IMR-90 (cell line): ENCODE data around the gene PARP1. TPM values are rescaled to one million over a fixed set of nuclear protein-coding genes. Genes with fewer than 3 reads are reported as not detected.

Experiments
- ATAC-seq: fragments of 200-7000 bp; cut with Tn5 transposase; 2 replicates; pipeline ENCODE4 v1.9.1; 2020; ENCODE audit warnings: low read depth, mild to moderate bottlenecking, moderate library complexity
- BruUV-seq: library from RNA; stranded (reverse); fragments of 400-500 nt; replicated peaks from 2 replicates; lab custom pipeline; 2021; lab: Mats Ljungman, UMichigan
- CTCF ChIA-PET: fragments of 300-600 bp; formaldehyde crosslinking; extraction: SDS; loops from one replicate; lab custom pipeline; 2021; ENCODE audit warnings: antibody characterized with exemption; lab: Yijun Ruan, JAX
- POLR2A ChIA-PET: fragments of 300-600 bp; sonication (Branson Sonifier 250); formaldehyde crosslinking; loops from one replicate; lab custom pipeline; 2022; ENCODE audit warnings: antibody characterized with exemption; ENCODE audit not compliant: unreplicated experiment; lab: Charles Lee
- DNase-seq: peaks from one replicate; pipeline ENCODE4 v3.0.0; 2013
- H2AFZ ChIP-seq: replicated peaks from 2 replicates; pipeline ENCODE3; 2013; ENCODE audit warnings: low read length, mild to moderate bottlenecking; ENCODE audit not compliant: poor library complexity
- H2AK5ac ChIP-seq: 2 replicates; pipeline ENCODE4 v1.6.1; 2013; ENCODE audit warnings: low read depth, low read length, inconsistent platforms
- H2AK9ac ChIP-seq: replicated peaks from 2 replicates; pipeline ENCODE3; 2013; ENCODE audit warnings: mild to moderate bottlenecking, low read depth, low read length, moderate library complexity; ENCODE audit not compliant: poor library complexity
- H2BK120ac ChIP-seq: 2 replicates; pipeline ENCODE4 v1.6.1; 2013; ENCODE audit warnings: low read depth, low read length, inconsistent platforms
- H2BK15ac ChIP-seq: 3 replicates; pipeline ENCODE4 v1.6.1; 2013; ENCODE audit warnings: low read depth, low read length, inconsistent platforms
- H2BK20ac ChIP-seq: 2 replicates; pipeline ENCODE4 v1.6.1; 2013; ENCODE audit warnings: low read depth, mild to moderate bottlenecking, inconsistent platforms, low read length, moderate library complexity
- H2BK5ac ChIP-seq: 2 replicates; pipeline ENCODE4 v1.6.1; 2013; ENCODE audit warnings: mild to moderate bottlenecking, low read depth, low read length, inconsistent platforms; ENCODE audit not compliant: poor library complexity, severe bottlenecking
- H3K14ac ChIP-seq: replicated peaks from 2 replicates; pipeline ENCODE4 v1.6.1; 2013; ENCODE audit warnings: low read depth, low read length, inconsistent platforms
- H3K18ac ChIP-seq: 2 replicates; pipeline ENCODE4 v1.6.1; 2013; ENCODE audit warnings: low read depth, low read length, control low read depth
- H3K23ac ChIP-seq: 2 replicates; pipeline ENCODE4 v1.6.1; 2013; ENCODE audit warnings: low read depth, low read length, inconsistent platforms
- H3K27ac ChIP-seq: 2 replicates; pipeline ENCODE4 v1.5.1; 2013; ENCODE audit warnings: mild to moderate bottlenecking, control low read depth, low read length; ENCODE audit not compliant: insufficient read depth
- H3K27me3 ChIP-seq: 2 replicates; pipeline ENCODE4 v1.6.1; 2013; ENCODE audit warnings: low read length; ENCODE audit not compliant: control insufficient read depth, insufficient read depth
- H3K36me3 ChIP-seq: 2 replicates; pipeline ENCODE4 v1.6.1; 2013; ENCODE audit warnings: low read length, mixed read lengths; ENCODE audit not compliant: control insufficient read depth, insufficient read depth
- H3K4ac ChIP-seq: 2 replicates; pipeline ENCODE4 v1.6.1; 2013; ENCODE audit warnings: low read depth, low read length, inconsistent platforms
- H3K4me1 ChIP-seq: 2 replicates; pipeline ENCODE4 v1.6.1; 2013; ENCODE audit warnings: low read length, mixed read lengths; ENCODE audit not compliant: control insufficient read depth, insufficient read depth
- H3K4me2 ChIP-seq: 2 replicates; pipeline ENCODE4 v1.6.1; 2013; ENCODE audit warnings: low read depth, mild to moderate bottlenecking, control low read depth, low read length, moderate library complexity
- H3K4me3 ChIP-seq: 2 replicates; pipeline ENCODE4 v1.5.1; 2013; ENCODE audit warnings: low read depth, mild to moderate bottlenecking, control low read depth, low read length, moderate library complexity; ENCODE audit not compliant: insufficient read depth
- H3K56ac ChIP-seq: 2 replicates; pipeline ENCODE4 v1.6.1; 2013; ENCODE audit warnings: low read length, inconsistent platforms; ENCODE audit not compliant: insufficient read depth; ENCODE audit errors: extremely low read depth
- H3K79me1 ChIP-seq, 2 experiments: 2 replicates each; pipeline ENCODE4 v1.6.1; 2013; ENCODE audit warnings: low read length in 2 of 2, inconsistent platforms in 1 of 2, low read depth in 1 of 2
- H3K9ac ChIP-seq: 2 replicates; pipeline ENCODE4 v1.6.1; 2013; ENCODE audit warnings: low read depth, low read length, control low read depth
- H3K9me1 ChIP-seq: 2 replicates; pipeline ENCODE4 v1.6.1; 2013; ENCODE audit warnings: low read length, inconsistent platforms; ENCODE audit not compliant: insufficient read depth
- H3K9me3 ChIP-seq: 2 replicates; pipeline ENCODE4 v1.6.1; 2013; ENCODE audit warnings: low read length; ENCODE audit not compliant: control insufficient read depth, insufficient read depth
- H4K20me1 ChIP-seq: 2 replicates; pipeline ENCODE4 v1.6.1; 2013; ENCODE audit warnings: low read length, inconsistent platforms; ENCODE audit not compliant: insufficient read depth
- H4K5ac ChIP-seq: 2 replicates; pipeline ENCODE4 v1.6.1; 2013; ENCODE audit warnings: mild to moderate bottlenecking, low read depth, low read length, control low read depth
- H4K8ac ChIP-seq, 2 experiments: 2 replicates each; pipeline ENCODE4 v1.6.1; 2013; ENCODE audit warnings: low read depth in 2 of 2, low read length in 2 of 2, control low read depth in 1 of 2, inconsistent platforms in 1 of 2
- H4K91ac ChIP-seq: 2 replicates; pipeline ENCODE4 v1.6.1; 2013; ENCODE audit warnings: low read depth, low read length, inconsistent platforms; ENCODE audit not compliant: insufficient read depth
- ELK1 ChIP-seq: fragments of 150-350 bp; IDR thresholded peaks from 2 replicates; pipeline ENCODE4 v1.6.1; 2016; ENCODE audit warnings: low read depth, mild to moderate bottlenecking, low read length, moderate library complexity, borderline replicate concordance
- MAFK ChIP-seq: IDR thresholded peaks from 2 replicates; pipeline ENCODE4 v1.6.1; 2012; ENCODE audit warnings: low read depth, low read length, improper control_type of control experiment
- MAZ ChIP-seq: IDR thresholded peaks from 2 replicates; pipeline ENCODE4 v1.6.1; 2012; ENCODE audit warnings: low read depth, mild to moderate bottlenecking, low read length, improper control_type of control experiment, moderate library complexity, borderline replicate concordance
- RFX5 ChIP-seq: IDR thresholded peaks from 2 replicates; pipeline ENCODE4 v1.8.0; 2012; ENCODE audit warnings: low read depth, mild to moderate bottlenecking, low read length, moderate library complexity
- WGBS, 2 experiments: methylation state at CpG; one replicate each; pipeline versions ENCODE4 v1.1.5 to v1.1.7; 2013; ENCODE audit warnings: missing lambda C conversion rate in 2 of 2; ENCODE audit not compliant: insufficient read length in 1 of 2; ENCODE audit errors: extremely low coverage in 2 of 2; 5-methylcytosine and 5-hydroxymethylcytosine counted together
- dilution Hi-C: fragments of 300-500 bp; cut with HindIII; formaldehyde crosslinking; loops from one replicate; pipeline ENCODE4 v1.14.3; 2018; ENCODE audit warnings: low sequenced_read_pairs; ENCODE audit not compliant: unreplicated experiment
- in situ Hi-C: fragments of 300-500 bp; cut with MboI; formaldehyde crosslinking; loops from 3 replicates; pipeline ENCODE4 v1.14.3; 2019; ENCODE audit warnings: low sequenced_read_pairs, inconsistent platforms, mixed read lengths
- intact Hi-C: fragments of 100-400 bp; cut with micrococcal nuclease; formaldehyde crosslinking; loops from 2 replicates; pipeline ENCODE4 v1.10.0; 2022
- polyA plus RNA-seq, 3 experiments: library from polyadenylated mRNA; depleted of rRNA; stranded (reverse); fragments of >200 nt; gene quantifications; 2 replicates each; pipeline ENCODE4 v1.2.3, GENCODE V29; 2012; ENCODE audit warnings: low replicate concordance in 1 of 3
- total RNA-seq: library from RNA; depleted of rRNA; stranded (reverse); fragments of >200 nt; gene quantifications from 2 replicates; pipeline ENCODE4 v1.2.3, GENCODE V29; 2012

Gene PARP1
- total and polyA plus RNA-seq, 2 of the 4 experiments (the other 2 are of a cell fraction), result 86.5 to 105 TPM

DNA sequence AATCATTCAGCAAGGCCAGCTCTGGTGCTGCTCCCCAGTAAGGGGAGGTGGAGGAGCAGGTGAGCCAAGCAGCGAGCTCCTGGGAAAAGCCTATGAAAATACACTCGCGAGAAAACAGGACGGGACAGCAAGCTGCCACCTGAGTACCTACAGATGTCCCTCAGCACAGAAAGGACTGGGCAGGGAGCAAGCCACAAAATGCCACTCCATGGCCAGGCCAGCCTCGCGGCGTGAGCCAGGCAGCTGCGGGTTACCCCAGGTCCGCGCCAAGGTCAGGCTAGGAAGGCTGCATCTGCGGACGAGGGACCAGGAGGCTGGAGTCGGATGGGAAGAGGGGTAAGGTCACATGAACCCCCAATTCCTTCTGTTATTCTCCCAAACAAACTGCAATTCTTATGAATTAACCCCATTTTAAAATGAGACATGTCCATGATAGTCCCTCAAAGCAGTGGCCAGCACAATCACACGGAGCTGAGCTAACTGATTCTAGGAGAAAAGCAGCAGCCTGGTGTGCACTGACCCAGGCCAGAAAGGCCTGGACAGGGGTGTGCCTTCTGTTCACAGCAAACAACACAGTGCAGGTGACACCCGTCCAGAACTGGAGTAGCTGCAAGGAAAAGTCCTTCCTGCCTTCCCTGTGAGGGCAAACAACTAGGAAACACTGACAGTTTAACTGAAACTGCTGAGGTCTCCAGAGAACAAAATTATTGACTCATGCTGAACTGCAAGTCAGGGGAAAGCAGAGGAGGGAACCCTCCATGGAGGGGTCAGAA, 26.5 kb downstream of the PARP1 start:
- Histone ChIP-seq H2BK5ac (no peak overlapping the region), H2AFZ (no peak overlapping the region), H3K9me1 (no peaks in the 10 kb centered on the region), H4K20me1 (no peaks in the 10 kb centered on the region), H3K36me3 (peaks cover 71% of the 10 kb centered on the region), H2AK5ac (no peak overlapping the region), H3K79me1 (no peaks in the 10 kb centered on the region), H3K18ac (no peak overlapping the region), H4K91ac (no peak overlapping the region), H2BK120ac (no peak overlapping the region), H3K14ac (no peak overlapping the region), H3K9me3 (no peaks in the 10 kb centered on the region), H3K56ac (no peak overlapping the region), H3K23ac (no peak overlapping the region), H3K4ac (no peak overlapping the region), H3K4me2 (no peak overlapping the region), H4K8ac (no peak overlapping the region), H4K5ac (no peak overlapping the region), H2BK20ac (no peak overlapping the region), H3K4me1 (no peaks in the 10 kb centered on the region), H3K27ac (no peak overlapping the region), H2AK9ac (no peak overlapping the region), H2BK15ac (no peak overlapping the region), H3K27me3 (no peaks in the 10 kb centered on the region), H3K4me3 (no peak overlapping the region), H3K9ac (no peak overlapping the region)
- intact Hi-C loops (no loop called here), dilution Hi-C loops (no loop called here), in situ Hi-C loops (no loop called here)
- 91% methylated on average over 3 of the region's 15 CpGs; no CpG with 5 or more reads in 1 of the 2 experiments for WGBS, 2 experiments
- POLR2A ChIA-PET, result no interaction called here
- DNase-seq (no peak), ATAC-seq (no peak)
- no peak for TF ChIP-seq RFX5
- no peak for TF ChIP-seq ELK1
- no peak for TF ChIP-seq MAFK
- no peak for TF ChIP-seq MAZ
- BruUV-seq, result no TSS peak
- CTCF ChIA-PET, result no interaction called here
